HG02623 (cell line): ENCODE results near the gene TSEN34.
"Not testable (repeated sequence)": the region's sequence is repeated elsewhere in the genome, so short reads cannot be mapped to it uniquely, and the experiment has no call there.

ENCODE experiments used
- ATAC-seq: cut with Tn5 transposase; IDR thresholded peaks from one replicate; pipeline ENCODE4 v1.9.1; 2021; ENCODE audit warnings: moderate library complexity; ENCODE audit not compliant: unreplicated experiment

TSEN34 gene

DNA sequence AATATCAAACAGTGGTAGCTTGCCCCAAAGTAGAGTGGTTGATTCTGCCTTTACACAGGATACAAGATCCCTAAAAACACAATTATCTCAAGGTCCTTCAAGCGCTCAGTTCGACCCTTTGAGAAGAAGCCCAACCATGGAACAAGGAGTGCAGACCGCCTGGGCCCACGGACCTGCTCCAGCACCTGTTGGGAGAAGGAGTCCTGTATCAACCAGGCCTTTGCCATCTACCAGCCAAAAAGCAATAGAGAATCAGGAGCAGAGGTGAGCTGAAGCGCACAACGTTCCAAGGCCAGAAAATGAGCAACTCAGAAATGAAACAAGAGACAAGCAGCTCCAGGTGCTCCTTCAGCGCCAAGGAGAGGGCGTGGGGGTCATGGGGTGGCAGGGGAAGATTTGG, 38.0 kb downstream of the TSEN34 start:
- ATAC-seq: no peak

- ATAC-seq: no peak
Measured at GRCh38 chr19:54230031-54230430, 38.9 kb downstream of the TSEN34 start.

GRCh38 chr19:54231077-54231931, 40.2 kb downstream of the TSEN34 start:
- ATAC-seq: peak; percentile 45

- ATAC-seq: no peak
Measured at GRCh38 chr19:54233941-54234340, 42.8 kb downstream of the TSEN34 start.

- not testable (repeated sequence) for ATAC-seq
Measured at GRCh38 chr19:54239491-54240371, 48.6 kb downstream of the TSEN34 start.

DNA sequence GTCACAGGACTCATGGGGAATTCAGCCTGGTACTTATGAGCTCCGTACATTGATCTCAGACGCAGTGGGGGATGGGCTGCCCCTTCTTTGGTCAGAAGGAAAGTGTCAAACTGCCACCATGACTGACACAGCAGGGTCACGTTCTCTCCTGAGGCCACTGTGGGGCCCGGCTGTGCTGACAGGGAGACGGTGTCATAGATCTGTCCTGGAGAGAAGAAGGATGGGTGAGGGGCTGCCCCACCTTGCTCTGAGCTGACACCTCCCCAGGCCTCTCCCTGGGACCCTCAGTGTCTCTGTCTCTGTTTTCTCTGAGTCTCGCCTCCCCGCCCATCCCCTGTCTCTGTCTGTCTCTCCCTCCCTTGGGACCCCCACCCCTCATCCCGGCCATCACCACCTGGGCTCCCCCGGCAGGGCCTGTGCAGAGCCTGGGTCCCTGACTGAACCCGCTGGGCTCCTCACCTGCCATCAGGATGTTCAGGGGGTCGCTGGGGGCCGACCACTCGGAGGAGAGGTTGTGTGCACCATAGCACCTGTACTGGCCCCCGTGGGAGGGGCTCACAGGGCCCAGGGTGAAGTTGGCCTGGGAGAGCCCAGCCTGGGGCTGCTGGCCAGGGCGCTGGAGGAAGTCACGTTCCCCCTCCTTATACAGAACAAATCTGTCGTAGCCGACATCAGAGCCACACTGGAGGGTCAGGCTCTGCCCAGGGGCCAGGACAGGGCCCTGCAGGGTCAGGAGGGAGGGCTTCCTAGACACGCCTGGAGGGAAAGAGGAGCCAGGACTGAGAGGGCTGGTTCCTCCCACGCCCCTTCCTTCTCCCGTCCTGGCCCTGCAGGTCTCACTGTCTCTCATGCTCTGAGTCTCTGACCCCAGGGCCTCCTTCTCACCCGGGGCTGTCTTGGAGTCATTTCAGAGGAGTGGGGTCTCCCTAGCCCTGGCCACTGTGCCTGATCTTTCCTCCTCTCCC, 49.5 kb downstream of the TSEN34 start:
- ATAC-seq: not testable (repeated sequence)

DNA sequence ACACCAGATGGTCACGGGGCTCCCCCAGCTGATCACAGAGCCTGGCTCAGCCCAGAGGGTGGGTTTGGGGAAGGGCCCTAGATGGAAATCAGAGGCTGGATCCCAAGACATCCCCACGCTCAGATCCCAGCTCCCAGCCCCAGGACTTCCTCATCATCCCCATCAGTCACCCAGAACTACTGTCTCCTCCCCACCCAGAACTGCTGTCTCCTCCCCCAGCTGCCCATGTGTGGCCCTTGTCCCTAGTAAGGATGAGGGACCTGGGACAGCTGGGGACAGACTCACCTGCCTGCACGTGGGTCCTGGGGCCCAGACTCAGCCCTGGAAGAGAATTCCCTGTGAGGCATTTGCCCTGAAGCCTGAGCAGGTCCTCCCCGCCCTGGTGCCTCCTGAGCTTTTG, 51.1 kb downstream of the TSEN34 start:
- ATAC-seq: not testable (repeated sequence)

GRCh38 chr19:54242646-54243045, 51.5 kb downstream of the TSEN34 start, which contains the start of gene LILRA6:
Gene LILRA6, minus strand, starts transcription at chr19:54242790.
- not testable (repeated sequence) for ATAC-seq

DNA sequence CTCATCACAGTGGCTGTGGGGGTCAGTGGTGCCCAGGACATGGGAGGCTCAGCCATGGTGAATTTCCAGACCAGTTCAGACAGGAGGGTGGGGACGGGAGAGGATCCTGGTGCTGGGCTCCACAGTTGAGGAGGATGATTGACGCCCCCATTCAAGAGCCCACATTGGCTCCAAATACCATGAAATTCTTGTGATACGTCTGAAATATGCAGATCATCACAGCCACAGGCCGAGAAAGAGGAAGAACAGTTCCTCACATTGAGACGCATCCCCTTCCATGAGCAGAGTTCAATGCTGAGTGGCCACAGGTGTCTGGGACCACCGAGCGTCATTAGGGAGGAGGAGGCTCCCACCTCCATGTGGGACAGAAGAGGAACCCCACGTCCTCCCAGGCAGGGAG, 52.7 kb downstream of the TSEN34 start:
- not testable (repeated sequence) for ATAC-seq
